Fibroblast of the aortic adventitia (primary cell): ENCODE data around the gene NFATC3. TPM values are rescaled to one million over a fixed set of nuclear protein-coding genes. Genes with fewer than 3 reads are reported as not detected.

Experiments used
- DNase-seq: peaks from one replicate; pipeline ENCODE4 v3.0.0-alpha.2; 2010; ENCODE audit warnings: low read depth
- H3K4me3 ChIP-seq: 2 replicates; pipeline ENCODE4 v1.5.1; 2011; ENCODE audit warnings: low read depth, mild to moderate bottlenecking, control low read depth, low read length, moderate library complexity
- CTCF ChIP-seq: IDR thresholded peaks from 2 replicates; pipeline ENCODE4 v1.5.1; 2011; ENCODE audit warnings: mild to moderate bottlenecking, low read length, control low read depth, inconsistent platforms; ENCODE audit not compliant: insufficient read depth
- total RNA-seq: library from RNA; depleted of rRNA; stranded (reverse); fragments of >200 nt; gene quantifications from 2 replicates; pipeline ENCODE4 v1.2.3, GENCODE V29; 2012; ENCODE audit warnings: low replicate concordance

NFATC3 gene
- total RNA-seq, 1 donor, result 36.3 TPM

GRCh38 chr16:68242926-68243858, 158.0 kb downstream of the NFATC3 start:
- no peak for DNase-seq
- no peak overlapping the region for H3K4me3 ChIP-seq
- TF ChIP-seq CTCF, result no peak

GRCh38 chr16:68244481-68244902, 159.3 kb downstream of the NFATC3 start:
- TF ChIP-seq CTCF, result no peak
- no peak for DNase-seq
- peak overlapping the region; percentile 96 for H3K4me3 ChIP-seq

GRCh38 chr16:68244903-68245853, 160.0 kb downstream of the NFATC3 start, which contains the start of gene PLA2G15:
TSS of gene PLA2G15 (plus strand) at chr16:68245373. CDS start at chr16:68245427, 54 bp downstream.
- no peak for TF ChIP-seq CTCF
- DNase-seq, result peak; percentile 93
- H3K4me3 ChIP-seq, result peak within 1 kb of the TSS; percentile 96

- no peak for TF ChIP-seq CTCF
- no peak for DNase-seq
- H3K4me3 ChIP-seq, result peak overlapping the region; percentile 96
Measured at GRCh38 chr16:68246121-68246520, 161.0 kb downstream of the NFATC3 start.

- H3K4me3 ChIP-seq, result no peak overlapping the region
- no peak for DNase-seq
- TF ChIP-seq CTCF, result no peak
Measured at GRCh38 chr16:68246666-68247065, 161.5 kb downstream of the NFATC3 start.

GRCh38 chr16:68247400-68247799, 162.2 kb downstream of the NFATC3 start:
- DNase-seq, result no peak
- H3K4me3 ChIP-seq, result no peak overlapping the region
- no peak for TF ChIP-seq CTCF
